Transverse colon (tissue), 4 donors: ENCODE results near the gene PPP6R2. TPM values are rescaled to one million over a fixed set of nuclear protein-coding genes. Genes with fewer than 3 reads are reported as not detected.
A peak's percentile ranks its signal among the peaks of the same experiment; 100 is the strongest.

Experiments
- DNase-seq: peaks from one replicate; pipeline ENCODE4 v3.0.0-alpha.2; 2019
- H3K27ac ChIP-seq, 4 donors: fragments of 200-600 bp; sonication (generic); 2 replicates each; pipeline ENCODE4 v1.5.1; 2016 to 2018; ENCODE audit warnings: inconsistent platforms in 4 of 4
- H3K27me3 ChIP-seq: fragments of 200-600 bp; sonication (generic); 2 replicates; pipeline ENCODE4 v1.5.1; 2017; ENCODE audit warnings: inconsistent platforms
- H3K36me3 ChIP-seq, 4 donors: fragments of 200-600 bp; sonication (generic); 2 replicates each; pipeline ENCODE4 v1.5.1; 2017 to 2019; ENCODE audit warnings: inconsistent platforms in 4 of 4
- H3K4me1 ChIP-seq, 4 donors: fragments of 200-600 bp; sonication (generic); 2 replicates each; pipeline ENCODE4 v1.5.1; 2017 to 2020; ENCODE audit warnings: inconsistent platforms in 4 of 4
- H3K4me3 ChIP-seq, 4 donors: fragments of 200-600 bp; sonication (generic); 1 replicate in 1 of 4; 2 replicates in 3 of 4; pipeline versions ENCODE4 v1.5.1 to v1.6.1; 2017 to 2019; ENCODE audit warnings: inconsistent platforms in 4 of 4
- H3K9me3 ChIP-seq, 2 donors: fragments of 200-600 bp; sonication (generic); 2 replicates each; pipeline ENCODE4 v1.5.1; 2017 to 2019; ENCODE audit warnings: inconsistent platforms in 2 of 2
- EP300 ChIP-seq: sonication (generic); formaldehyde crosslinking; IDR thresholded peaks from one replicate; pipeline ENCODE4 v1.6.1; 2017; ENCODE audit warnings: antibody characterized with exemption, low read depth
- POLR2A ChIP-seq: fragments of 450-650 bp; IDR thresholded peaks from one replicate; pipeline ENCODE4 v1.6.1; 2016; ENCODE audit warnings: antibody characterized with exemption, mild to moderate bottlenecking, moderate library complexity
- POLR2AphosphoS5 ChIP-seq, 3 donors: sonication (generic); formaldehyde crosslinking; IDR thresholded peaks; one replicate each; pipeline ENCODE4 v1.6.1; 2016; ENCODE audit warnings: antibody characterized with exemption in 3 of 3
- WGBS, 2 donors: methylation state at CpG; one replicate each; pipeline ENCODE4 v1.1.5; 2018; ENCODE audit warnings: low coverage in 1 of 2; 5-methylcytosine and 5-hydroxymethylcytosine counted together
- in situ Hi-C, 4 donors: fragments of 200-750 bp; cut with MboI; loops; one replicate each; pipeline versions ENCODE4 v1.15.0 to v1.15.1; 2017; ENCODE audit warnings: low sequenced_read_pairs in 3 of 4, low pct_ligation_motif_present in 1 of 4, low pct_unique_long_range_greater_than_20kb in 1 of 4
- intact Hi-C: fragments of 100-400 bp; cut with DNase I; formaldehyde crosslinking; loops from one replicate; pipeline ENCODE4 v1.15.1; 2023; ENCODE audit warnings: low total_unique reads
- total RNA-seq, 4 donors: library from RNA; depleted of rRNA; stranded (reverse); fragments of >200 nt; gene quantifications; one replicate each; pipeline ENCODE4 v1.1.0, GENCODE V29; 2016
- TF ChIP-seq, protein P1 (sequence below), 5 experiments: fragments of 200-600 bp in 3 of 5; fragments of 450-650 bp in 2 of 5; sonication (generic) in 3 of 5; IDR thresholded peaks; 1 replicate in 2 of 5; 2 replicates in 3 of 5; pipeline ENCODE4 v1.5.1; 2016 to 2017; ENCODE audit warnings: antibody characterized with exemption in 5 of 5, inconsistent platforms in 3 of 5, mild to moderate bottlenecking in 2 of 5, moderate library complexity in 1 of 5

PPP6R2 gene
- total RNA-seq, 4 donors from 2014 or later: 62.1 to 151 (median 77.8) TPM

- intact Hi-C loops: no loop called here
- H3K9me3 ChIP-seq: no peaks in the 10 kb centered on the region
- TF ChIP-seq POLR2A (no peak), EP300 (no peak), POLR2AphosphoS5 (IDR thresholded peaks at IDR 0.05) (no peak)
- TF ChIP-seq, protein P1, sequence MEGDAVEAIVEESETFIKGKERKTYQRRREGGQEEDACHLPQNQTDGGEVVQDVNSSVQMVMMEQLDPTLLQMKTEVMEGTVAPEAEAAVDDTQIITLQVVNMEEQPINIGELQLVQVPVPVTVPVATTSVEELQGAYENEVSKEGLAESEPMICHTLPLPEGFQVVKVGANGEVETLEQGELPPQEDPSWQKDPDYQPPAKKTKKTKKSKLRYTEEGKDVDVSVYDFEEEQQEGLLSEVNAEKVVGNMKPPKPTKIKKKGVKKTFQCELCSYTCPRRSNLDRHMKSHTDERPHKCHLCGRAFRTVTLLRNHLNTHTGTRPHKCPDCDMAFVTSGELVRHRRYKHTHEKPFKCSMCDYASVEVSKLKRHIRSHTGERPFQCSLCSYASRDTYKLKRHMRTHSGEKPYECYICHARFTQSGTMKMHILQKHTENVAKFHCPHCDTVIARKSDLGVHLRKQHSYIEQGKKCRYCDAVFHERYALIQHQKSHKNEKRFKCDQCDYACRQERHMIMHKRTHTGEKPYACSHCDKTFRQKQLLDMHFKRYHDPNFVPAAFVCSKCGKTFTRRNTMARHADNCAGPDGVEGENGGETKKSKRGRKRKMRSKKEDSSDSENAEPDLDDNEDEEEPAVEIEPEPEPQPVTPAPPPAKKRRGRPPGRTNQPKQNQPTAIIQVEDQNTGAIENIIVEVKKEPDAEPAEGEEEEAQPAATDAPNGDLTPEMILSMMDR (IDR thresholded peaks at IDR 0.05): no peak
- H3K36me3 ChIP-seq: no peaks in the 10 kb centered on the region
- H3K27ac ChIP-seq: peak overlapping the region; percentile 92 to 97 (median 94)
- DNase-seq: peak; percentile 56
- peaks cover 56 to 88% (median 77%) of the 10 kb centered on the region in 4 donors for H3K4me1 ChIP-seq
- WGBS, 2 donors: 27% methylated on average over 16 of the region's 22 CpGs; no CpG with 5 or more reads in 1 of the 2 donors
- peak overlapping the region in 2 of 4 donors; percentile 94 to 97 for H3K4me3 ChIP-seq
- no peaks in the 10 kb centered on the region for H3K27me3 ChIP-seq
- in situ Hi-C loops: no loop called here
These were observed 38.4 kb upstream of the PPP6R2 start for GRCh38 chr22:50304528-50305392.

DNA sequence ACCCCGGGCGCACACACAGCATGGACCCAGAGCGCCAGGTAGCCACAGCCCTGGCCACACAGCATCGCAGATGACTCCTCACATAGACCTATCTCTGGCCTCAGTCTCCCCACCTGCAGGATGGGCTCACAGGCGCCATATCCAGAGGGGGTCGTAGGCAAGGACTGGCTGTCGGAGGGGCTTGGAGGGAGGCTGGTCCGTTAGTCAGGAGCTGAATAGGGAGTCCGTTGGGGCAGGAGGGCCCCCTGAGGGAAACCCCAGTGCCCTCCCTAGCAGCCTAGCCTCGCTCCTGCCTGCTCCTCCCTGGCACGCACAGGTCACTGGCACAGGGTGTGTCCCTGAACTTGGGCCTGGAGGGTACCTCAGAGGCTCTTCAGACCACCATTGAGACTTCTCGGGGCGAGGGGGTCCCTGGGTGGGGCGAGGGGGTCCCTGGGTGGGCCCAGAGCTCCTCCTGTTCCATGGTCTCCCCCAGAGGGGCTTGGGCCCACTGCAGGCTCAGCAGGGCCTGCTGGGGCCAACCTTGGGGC, 37.7 kb upstream of the PPP6R2 start:
- TF ChIP-seq, protein P1 (IDR thresholded peaks at IDR 0.05): no peak
- no peak for TF ChIP-seq EP300

GRCh38 chr22:50305923-50306566, 37.1 kb upstream of the PPP6R2 start:
- no peaks in the 10 kb centered on the region for H3K27me3 ChIP-seq
- no peaks in the 10 kb centered on the region for H3K36me3 ChIP-seq
- intact Hi-C loops (no loop called here), in situ Hi-C loops (no loop called here)
- peak overlapping the region; percentile 92 to 97 (median 94) for H3K27ac ChIP-seq
- peak; percentile 89 for DNase-seq
- TF ChIP-seq, protein P1 (IDR thresholded peaks at IDR 0.05): no peak
- peak; percentile 81 for TF ChIP-seq POLR2A
- peak; percentile 70 to 87 (median 84) for TF ChIP-seq POLR2AphosphoS5 (IDR thresholded peaks at IDR 0.05)
- no peak for TF ChIP-seq EP300
- H3K9me3 ChIP-seq: no peaks in the 10 kb centered on the region
- H3K4me3 ChIP-seq: peak overlapping the region; percentile 48 to 97 (median 93)
- peaks cover 49 to 75% (median 65%) of the 10 kb centered on the region in 4 donors for H3K4me1 ChIP-seq
- 5% methylated on average over 20 of the region's 21 CpGs; no CpG with 5 or more reads in 1 of the 2 donors for WGBS, 2 donors

More for the DNA sequence above, 37.7 kb upstream of the PPP6R2 start:
- H3K4me1 ChIP-seq: peaks cover 55 to 81% (median 70%) of the 10 kb centered on the region in 4 donors
- peak overlapping the region; percentile 92 to 97 (median 94) for H3K27ac ChIP-seq
- H3K27me3 ChIP-seq: no peaks in the 10 kb centered on the region
- peak; percentile 68 for DNase-seq
- no peaks in the 10 kb centered on the region for H3K36me3 ChIP-seq
- 34% methylated on average over 14 of the region's 14 CpGs; no CpG with 5 or more reads in 1 of the 2 donors for WGBS, 2 donors
- intact Hi-C loops: no loop called here
- in situ Hi-C loops: no loop called here
- peak overlapping the region in 3 of 4 donors; percentile 92 to 97 (median 94) for H3K4me3 ChIP-seq
- no peaks in the 10 kb centered on the region for H3K9me3 ChIP-seq
